Embryonic facial prominence (tissue), 1 donor: ENCODE measurements around the gene RPP38.

Experiments
- DNase-seq: peaks from one replicate; pipeline ENCODE4 v3.0.0-alpha.2; 2016; ENCODE audit errors: extremely low spot score

The RPP38 gene

GRCh38 chr10:15152556-15152955 lies 55.4 kb downstream of the RPP38 start:
- DNase-seq = no peak
